Ovary (tissue), 3 donors: Measurements from ENCODE around the gene TEX13D.

ENCODE experiments used
- CTCF ChIP-seq, 3 donors: fragments of 450-650 bp in 2 of 3; fragments of 200-600 bp in 1 of 3; IDR thresholded peaks; one replicate each; pipeline versions ENCODE4 v1.5.1 to v1.8.0; 2016 to 2022; ENCODE audit warnings: antibody characterized with exemption in 3 of 3, mild to moderate bottlenecking in 1 of 3
- EP300 ChIP-seq: sonication (generic); formaldehyde crosslinking; IDR thresholded peaks from one replicate; pipeline ENCODE4 v1.6.1; 2017; ENCODE audit warnings: antibody characterized with exemption
- donor health status: DM: no; HTN: no; CAD: no.

GRCh38 chrX:124293810-124294209 is 38.6 kb upstream of the TEX13D start:
- TF ChIP-seq EP300 (no peak), CTCF (IDR thresholded peaks at IDR 0.05) (no peak)
